Transverse colon (tissue), 3 donors: ENCODE data around the gene PRR7.

Source experiments
- CTCF ChIP-seq, 5 experiments: fragments of 200-600 bp in 3 of 5; fragments of 450-650 bp in 2 of 5; sonication (generic) in 3 of 5; IDR thresholded peaks; 1 replicate in 2 of 5; 2 replicates in 3 of 5; pipeline ENCODE4 v1.5.1; 2016 to 2017; ENCODE audit warnings: antibody characterized with exemption in 5 of 5, inconsistent platforms in 3 of 5, mild to moderate bottlenecking in 2 of 5, moderate library complexity in 1 of 5
- EP300 ChIP-seq: sonication (generic); formaldehyde crosslinking; IDR thresholded peaks from one replicate; pipeline ENCODE4 v1.6.1; 2017; ENCODE audit warnings: antibody characterized with exemption, low read depth

DNA sequence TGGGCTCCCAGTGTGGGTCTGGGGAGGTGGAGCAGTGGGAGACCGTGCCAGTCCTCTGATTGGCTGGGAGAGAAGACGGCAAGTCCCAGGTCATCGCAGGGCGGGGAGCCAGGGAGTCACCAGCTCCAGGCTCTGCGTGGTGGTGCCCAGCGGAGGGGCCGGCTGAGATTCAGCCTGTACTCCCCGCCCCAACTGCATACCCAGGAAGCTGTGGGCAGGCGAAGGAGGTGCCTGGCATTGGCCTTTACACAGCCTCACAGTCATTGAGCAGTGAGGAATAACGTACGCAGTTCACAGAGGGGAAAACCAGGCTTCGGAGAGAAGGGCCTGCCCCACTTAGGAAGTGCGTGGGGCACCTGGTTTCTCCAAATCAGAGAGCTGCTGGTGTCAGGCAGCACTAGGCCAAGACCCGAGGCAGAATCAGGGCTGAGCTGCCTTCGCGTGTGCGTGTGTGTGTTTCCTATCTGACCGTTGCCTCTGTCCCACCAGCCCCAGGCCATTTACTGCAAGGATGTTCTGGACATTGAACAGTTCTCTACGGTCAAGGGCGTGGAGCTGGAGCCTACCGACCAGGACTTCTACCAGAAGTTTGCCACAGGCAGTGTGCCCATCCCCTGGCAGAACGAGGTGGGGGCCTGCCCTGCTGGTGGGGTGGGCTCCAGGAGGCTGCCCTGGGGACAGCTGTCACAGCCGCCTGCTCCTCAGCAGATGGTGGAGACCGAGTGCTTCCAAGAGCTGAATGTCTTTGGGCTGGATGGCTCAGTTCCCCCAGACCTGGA is 6.2 kb upstream of the PRR7 start:
- TF ChIP-seq CTCF (IDR thresholded peaks at IDR 0.05), result no peak
- no peak for TF ChIP-seq EP300
